Measurements from ENCODE around the gene TM4SF5.

TM4SF5 gene

DNA sequence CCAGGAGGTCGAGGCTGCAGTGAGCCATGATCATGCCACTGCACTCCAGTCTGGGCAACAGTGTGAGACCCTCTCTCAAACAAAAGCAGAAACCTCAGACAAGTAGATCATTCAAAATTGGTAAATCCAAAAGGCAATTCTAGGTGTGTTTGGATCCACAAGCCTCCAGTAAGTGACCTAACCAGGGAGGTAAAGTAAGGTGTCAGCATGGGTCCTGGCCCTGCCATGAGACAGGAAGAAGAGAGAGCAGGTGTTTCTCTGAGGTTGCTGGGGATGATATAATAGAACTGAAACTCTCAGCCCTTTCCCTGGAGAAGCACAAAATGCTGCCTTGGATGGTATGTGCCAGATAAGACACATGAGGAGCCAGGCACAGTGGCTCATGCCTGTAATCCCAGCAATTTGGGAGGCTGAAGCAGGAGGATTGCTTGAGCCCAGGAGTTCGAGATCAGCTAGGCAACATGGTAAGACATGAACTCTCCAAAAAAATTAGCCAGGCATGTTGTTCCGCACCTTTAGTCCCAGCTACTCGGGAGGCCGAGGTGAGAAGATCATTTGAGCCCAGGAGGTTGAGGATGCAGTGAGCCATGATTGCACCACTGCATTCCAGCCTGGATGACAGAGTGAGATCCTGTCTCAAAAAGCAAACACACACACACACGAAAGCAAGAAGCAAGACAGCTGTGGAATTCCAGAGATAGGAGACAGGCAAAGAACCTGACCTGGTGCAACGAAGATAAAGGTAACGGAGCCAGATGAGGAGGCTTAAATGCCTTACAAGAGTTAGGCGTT lies 6.5 kb downstream of the TM4SF5 start:
- TF ChIP-seq, protein P1, sequence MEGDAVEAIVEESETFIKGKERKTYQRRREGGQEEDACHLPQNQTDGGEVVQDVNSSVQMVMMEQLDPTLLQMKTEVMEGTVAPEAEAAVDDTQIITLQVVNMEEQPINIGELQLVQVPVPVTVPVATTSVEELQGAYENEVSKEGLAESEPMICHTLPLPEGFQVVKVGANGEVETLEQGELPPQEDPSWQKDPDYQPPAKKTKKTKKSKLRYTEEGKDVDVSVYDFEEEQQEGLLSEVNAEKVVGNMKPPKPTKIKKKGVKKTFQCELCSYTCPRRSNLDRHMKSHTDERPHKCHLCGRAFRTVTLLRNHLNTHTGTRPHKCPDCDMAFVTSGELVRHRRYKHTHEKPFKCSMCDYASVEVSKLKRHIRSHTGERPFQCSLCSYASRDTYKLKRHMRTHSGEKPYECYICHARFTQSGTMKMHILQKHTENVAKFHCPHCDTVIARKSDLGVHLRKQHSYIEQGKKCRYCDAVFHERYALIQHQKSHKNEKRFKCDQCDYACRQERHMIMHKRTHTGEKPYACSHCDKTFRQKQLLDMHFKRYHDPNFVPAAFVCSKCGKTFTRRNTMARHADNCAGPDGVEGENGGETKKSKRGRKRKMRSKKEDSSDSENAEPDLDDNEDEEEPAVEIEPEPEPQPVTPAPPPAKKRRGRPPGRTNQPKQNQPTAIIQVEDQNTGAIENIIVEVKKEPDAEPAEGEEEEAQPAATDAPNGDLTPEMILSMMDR (IDR thresholded peaks at IDR 0.05) = no peak
- H3K9me3 ChIP-seq = no peaks in the 10 kb centered on the region
- H3K27me3 ChIP-seq = peaks cover 73% of the 10 kb centered on the region
- H3K27ac ChIP-seq = no peak overlapping the region
- no peak overlapping the region for H3K4me3 ChIP-seq (ENCODE audit: low read depth in 1 of 2, low read length in 1 of 2)
- no peaks in the 10 kb centered on the region for H3K36me3 ChIP-seq
- H3K4me1 ChIP-seq (ENCODE audit: control insufficient read depth in 1 of 2, insufficient read depth in 1 of 2, low read depth in 1 of 2, low read length in 1 of 2) = no peaks in the 10 kb centered on the region

DNA sequence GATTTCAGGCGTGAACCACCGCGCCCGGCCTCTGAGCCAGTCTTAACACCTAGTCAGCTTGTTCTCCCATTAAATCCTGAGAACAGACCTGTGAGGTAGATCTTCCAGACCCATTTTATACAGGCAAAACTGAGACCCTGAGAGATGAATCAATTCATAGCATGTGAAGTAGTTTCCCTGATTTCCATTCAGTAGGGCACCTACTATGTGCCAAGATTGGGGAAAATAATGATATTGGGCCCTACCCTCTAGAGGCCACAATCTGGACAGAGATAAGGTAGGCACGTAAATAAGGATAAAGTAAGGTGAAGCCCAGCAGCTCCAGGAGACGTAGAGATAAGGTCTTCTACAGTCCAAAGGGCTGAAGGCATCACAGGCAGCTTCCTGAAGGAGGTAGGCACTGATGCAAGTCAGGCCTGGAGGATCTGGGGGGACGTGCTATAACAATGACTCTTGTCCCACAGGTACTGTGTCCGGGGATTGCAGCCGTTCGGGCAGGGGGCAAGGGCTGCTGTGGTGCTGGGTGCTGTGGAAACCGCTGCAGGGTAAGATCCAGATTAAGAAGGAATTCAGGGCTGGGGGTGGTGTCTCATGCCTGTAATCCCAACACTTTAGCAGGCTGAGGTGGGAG lies 8.8 kb downstream of the TM4SF5 start:
- Histone ChIP-seq H3K4me3 (ENCODE audit: low read depth in 1 of 2, low read length in 1 of 2) (no peak overlapping the region), H3K4me1 (ENCODE audit: control insufficient read depth in 1 of 2, insufficient read depth in 1 of 2, low read depth in 1 of 2, low read length in 1 of 2) (peaks cover 0 to 3% of the 10 kb centered on the region in 2 experiments), H3K27me3 (peaks cover 88% of the 10 kb centered on the region), H3K9me3 (no peaks in the 10 kb centered on the region), H3K27ac (no peak overlapping the region), H3K36me3 (no peaks in the 10 kb centered on the region)
- TF ChIP-seq, protein P1 (IDR thresholded peaks at IDR 0.05) = no peak

DNA sequence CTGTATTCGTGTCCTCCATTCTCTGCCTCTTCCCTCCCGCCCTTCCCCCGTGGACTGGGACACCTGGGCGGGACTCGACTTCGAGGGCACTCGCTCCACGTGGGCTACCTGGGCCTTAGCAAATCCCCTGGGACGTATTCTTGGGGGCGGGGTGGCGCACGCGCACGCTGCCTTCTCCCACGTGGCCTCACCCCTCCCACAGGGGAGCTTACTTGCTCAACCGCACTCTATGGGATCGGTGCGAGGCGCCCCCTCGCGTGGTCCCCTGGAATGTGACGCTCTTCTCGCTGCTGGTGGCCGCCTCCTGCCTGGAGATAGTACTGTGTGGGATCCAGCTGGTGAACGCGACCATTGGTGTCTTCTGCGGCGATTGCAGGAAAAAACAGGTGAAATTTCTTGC lies 11.0 kb downstream of the TM4SF5 start:
- H3K36me3 ChIP-seq = no peaks in the 10 kb centered on the region
- TF ChIP-seq, protein P1 (IDR thresholded peaks at IDR 0.05) = peak; percentile 17
- no peak overlapping the region for H3K4me3 ChIP-seq (ENCODE audit: low read depth in 1 of 2, low read length in 1 of 2)
- H3K9me3 ChIP-seq = no peaks in the 10 kb centered on the region
- no peak overlapping the region for H3K27ac ChIP-seq
- peaks cover 3 to 13% of the 10 kb centered on the region in 2 experiments for H3K4me1 ChIP-seq (ENCODE audit: control insufficient read depth in 1 of 2, insufficient read depth in 1 of 2, low read depth in 1 of 2, low read length in 1 of 2)
- peaks cover 99% of the 10 kb centered on the region for H3K27me3 ChIP-seq

DNA sequence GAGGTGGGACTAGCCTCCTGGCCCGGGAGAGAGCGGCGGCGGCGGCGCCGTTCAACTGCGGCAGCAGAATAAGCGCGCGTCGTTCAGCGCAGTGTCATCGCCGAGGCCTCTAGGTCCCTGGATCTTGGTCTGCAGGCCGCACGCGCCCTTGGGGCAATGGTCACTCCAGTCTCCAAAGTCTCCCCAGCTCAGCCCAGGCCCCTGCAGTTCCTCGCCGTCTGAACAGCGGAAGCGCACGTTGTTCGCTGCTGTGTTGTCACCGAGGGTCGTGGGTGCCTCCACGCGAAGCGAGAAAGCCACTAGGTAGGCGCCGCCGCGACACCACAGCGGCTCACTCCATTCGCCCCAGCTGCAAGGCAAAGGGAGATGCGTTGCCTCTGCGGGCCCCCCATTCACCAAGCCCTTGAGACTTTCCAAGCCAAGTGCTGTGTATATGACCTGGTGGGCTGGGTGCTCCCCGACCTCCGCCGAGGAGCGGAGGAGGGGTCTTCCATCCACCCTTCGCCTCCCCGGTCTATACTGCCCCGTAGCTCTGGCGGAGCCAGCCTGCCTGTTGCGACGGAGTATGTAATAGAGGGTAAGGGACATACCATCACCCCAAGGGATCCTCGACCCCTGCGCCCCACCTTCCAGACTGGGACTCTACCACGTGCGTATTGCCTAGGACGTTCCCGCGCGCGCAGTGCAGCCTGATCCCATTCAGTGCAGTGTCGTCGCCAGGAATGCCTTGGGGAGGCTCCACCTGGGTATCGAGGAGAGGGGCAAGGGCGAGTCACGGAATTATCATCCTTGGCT lies 13.8 kb downstream of the TM4SF5 start:
- Histone ChIP-seq H3K4me1 (ENCODE audit: control insufficient read depth in 1 of 2, insufficient read depth in 1 of 2, low read depth in 1 of 2, low read length in 1 of 2) (peaks cover 19 to 32% of the 10 kb centered on the region in 2 experiments), H3K27me3 (peaks cover 96% of the 10 kb centered on the region)

DNA sequence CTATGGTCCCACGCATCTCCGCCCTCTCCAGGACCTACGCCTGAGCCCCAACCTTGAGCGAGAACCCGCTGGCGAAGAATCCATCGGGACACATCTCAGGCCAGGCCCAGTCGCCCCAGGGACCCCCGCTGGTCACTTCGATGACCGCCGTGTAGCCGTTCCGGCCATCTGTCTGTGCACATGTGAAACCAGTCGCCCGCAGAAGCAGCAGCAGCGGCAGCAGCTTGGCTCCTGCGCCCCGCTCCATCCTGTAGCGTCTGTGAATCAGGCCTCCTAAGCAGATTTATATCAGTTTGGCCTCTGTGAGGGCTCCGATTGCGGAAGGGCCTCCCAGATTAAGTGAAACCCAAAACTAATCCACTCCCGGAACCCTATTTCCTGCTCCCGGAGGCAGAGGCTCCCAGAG lies 14.4 kb downstream of the TM4SF5 start, which contains the start of gene VMO1:
Gene VMO1, minus strand, starts transcription at position 259 of the 406 bp plus-strand sequence. Its CDS starts 12 bp downstream, at position 247.
- peaks cover 96% of the 10 kb centered on the region for H3K27me3 ChIP-seq
- H3K36me3 ChIP-seq = no peaks in the 10 kb centered on the region
- H3K4me1 ChIP-seq (ENCODE audit: control insufficient read depth in 1 of 2, insufficient read depth in 1 of 2, low read depth in 1 of 2, low read length in 1 of 2) = peaks cover 24 to 34% of the 10 kb centered on the region in 2 experiments
- H3K4me3 ChIP-seq (ENCODE audit: low read depth in 1 of 2, low read length in 1 of 2) = no peak within 1 kb of the TSS
- no peak within 1 kb of the TSS for H3K27ac ChIP-seq
- no peaks in the 10 kb centered on the region for H3K9me3 ChIP-seq
- TF ChIP-seq, protein P1 (IDR thresholded peaks at IDR 0.05) = no peak

More for the DNA sequence above, 13.8 kb downstream of the TM4SF5 start:
- TF ChIP-seq, protein P1 (IDR thresholded peaks at IDR 0.05) = no peak
- Histone ChIP-seq H3K36me3 (no peaks in the 10 kb centered on the region), H3K9me3 (no peaks in the 10 kb centered on the region), H3K27ac (no peak overlapping the region), H3K4me3 (ENCODE audit: low read depth in 1 of 2, low read length in 1 of 2) (no peak overlapping the region)

All from neutrophil (primary cell).